PC-3 (cell line): ENCODE data around the gene SEPTIN12.

Source experiments
- EZH2 ChIP-seq: fragments of 300-600 bp; sonication (generic); IDR thresholded peaks from one replicate; pipeline ENCODE4 v1.6.1; 2017; ENCODE audit warnings: antibody characterized with exemption, mild to moderate bottlenecking, low read length; ENCODE audit not compliant: unreplicated experiment
- EZH2phosphoT487 ChIP-seq: fragments of 300-600 bp; sonication (generic); IDR thresholded peaks from 2 replicates; pipeline ENCODE4 v1.6.1; 2018; ENCODE audit warnings: mild to moderate bottlenecking, antibody characterized with exemption, low read length, borderline replicate concordance
- TF ChIP-seq, protein P1 (sequence below): fragments of 300-600 bp; sonication (generic); conservative IDR thresholded peaks from 2 replicates; pipeline ENCODE4 v1.5.1; 2017; ENCODE audit warnings: antibody characterized with exemption, low read depth, mild to moderate bottlenecking, low read length

DNA sequence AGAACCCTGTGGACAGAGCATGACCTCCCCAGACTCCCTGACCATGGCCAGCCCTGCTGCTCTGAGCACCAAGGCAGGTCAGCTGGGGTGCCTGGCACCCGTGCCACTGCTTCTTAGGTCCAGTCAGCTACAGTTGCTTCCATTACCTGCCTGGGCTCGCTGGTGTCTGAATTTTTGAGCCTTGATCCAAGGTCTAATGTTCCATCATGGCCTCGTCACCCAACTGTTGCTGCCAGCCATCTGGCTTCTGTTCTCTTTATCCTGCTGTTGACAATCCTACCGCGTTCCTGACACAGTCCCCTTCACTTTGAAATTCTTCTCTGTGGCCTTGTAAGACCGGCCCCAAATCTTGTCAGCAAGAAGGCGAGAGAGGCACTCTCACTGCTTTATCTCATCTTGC is 42.3 kb upstream of the SEPTIN12 start:
- TF ChIP-seq, protein P1, sequence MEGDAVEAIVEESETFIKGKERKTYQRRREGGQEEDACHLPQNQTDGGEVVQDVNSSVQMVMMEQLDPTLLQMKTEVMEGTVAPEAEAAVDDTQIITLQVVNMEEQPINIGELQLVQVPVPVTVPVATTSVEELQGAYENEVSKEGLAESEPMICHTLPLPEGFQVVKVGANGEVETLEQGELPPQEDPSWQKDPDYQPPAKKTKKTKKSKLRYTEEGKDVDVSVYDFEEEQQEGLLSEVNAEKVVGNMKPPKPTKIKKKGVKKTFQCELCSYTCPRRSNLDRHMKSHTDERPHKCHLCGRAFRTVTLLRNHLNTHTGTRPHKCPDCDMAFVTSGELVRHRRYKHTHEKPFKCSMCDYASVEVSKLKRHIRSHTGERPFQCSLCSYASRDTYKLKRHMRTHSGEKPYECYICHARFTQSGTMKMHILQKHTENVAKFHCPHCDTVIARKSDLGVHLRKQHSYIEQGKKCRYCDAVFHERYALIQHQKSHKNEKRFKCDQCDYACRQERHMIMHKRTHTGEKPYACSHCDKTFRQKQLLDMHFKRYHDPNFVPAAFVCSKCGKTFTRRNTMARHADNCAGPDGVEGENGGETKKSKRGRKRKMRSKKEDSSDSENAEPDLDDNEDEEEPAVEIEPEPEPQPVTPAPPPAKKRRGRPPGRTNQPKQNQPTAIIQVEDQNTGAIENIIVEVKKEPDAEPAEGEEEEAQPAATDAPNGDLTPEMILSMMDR: no peak
- TF ChIP-seq EZH2phosphoT487 (no peak), EZH2 (no peak)
